Measurements from ENCODE around the gene CTNNBIP1.

The CTNNBIP1 gene

GRCh38 chr1:9903801-9904527 lies 6.1 kb downstream of the CTNNBIP1 start:
- no peak for DNase-seq

GRCh38 chr1:9902060-9902452 lies 8.0 kb downstream of the CTNNBIP1 start:
- no peak for DNase-seq

GRCh38 chr1:9901148-9902059 lies 8.7 kb downstream of the CTNNBIP1 start:
- no peak for DNase-seq

- no peak for DNase-seq
These were observed 9.7 kb downstream of the CTNNBIP1 start for GRCh38 chr1:9900142-9901043.

GRCh38 chr1:9894115-9894514 lies 16.0 kb downstream of the CTNNBIP1 start:
- no peak for DNase-seq

- no peak for DNase-seq
These were observed 17.2 kb downstream of the CTNNBIP1 start for GRCh38 chr1:9892563-9893528.

- no peak for DNase-seq
These were observed 18.9 kb downstream of the CTNNBIP1 start for GRCh38 chr1:9891207-9891606.

- DNase-seq: no peak
These were observed 19.8 kb downstream of the CTNNBIP1 start for GRCh38 chr1:9890224-9890731.

GRCh38 chr1:9889411-9889810 lies 20.7 kb downstream of the CTNNBIP1 start:
- no peak for DNase-seq

GRCh38 chr1:9888886-9889285 lies 21.2 kb downstream of the CTNNBIP1 start:
- DNase-seq: no peak

GRCh38 chr1:9887070-9887469 lies 23.0 kb downstream of the CTNNBIP1 start:
- DNase-seq: no peak

GRCh38 chr1:9886092-9886742 lies 23.9 kb downstream of the CTNNBIP1 start:
- DNase-seq: no peak

- DNase-seq: no peak
These were observed 25.3 kb downstream of the CTNNBIP1 start for GRCh38 chr1:9884805-9885204.

- no peak for DNase-seq
These were observed 26.3 kb downstream of the CTNNBIP1 start for GRCh38 chr1:9883585-9884449.

- no peak for DNase-seq
These were observed 27.1 kb downstream of the CTNNBIP1 start for GRCh38 chr1:9882945-9883303.

- no peak for DNase-seq
These were observed 27.6 kb downstream of the CTNNBIP1 start for GRCh38 chr1:9882296-9882944.

GRCh38 chr1:9881838-9882249 lies 28.2 kb downstream of the CTNNBIP1 start:
- no peak for DNase-seq

- no peak for DNase-seq
These were observed 31.7 kb downstream of the CTNNBIP1 start for GRCh38 chr1:9878404-9878803.

- no peak for DNase-seq
These were observed 32.1 kb downstream of the CTNNBIP1 start for GRCh38 chr1:9877962-9878361.

- DNase-seq: no peak
These were observed 34.5 kb downstream of the CTNNBIP1 start for GRCh38 chr1:9875636-9876000.

Measured in cortex of kidney (tissue), 1 donor.